Measurements from ENCODE around the gene SIGLEC15. TPM values are rescaled to one million over a fixed set of nuclear protein-coding genes. Genes with fewer than 3 reads are reported as not detected.

Gene SIGLEC15
- total RNA-seq = 0.30 and 2.5 TPM in 2 replicates

GRCh38 chr18:45825258-45826044, at the start of gene SIGLEC15:
SIGLEC15 (plus strand) TSS chr18:45825675; CDS start chr18:45825729, 54 bp downstream.

Other genes starting within 250 kb of the SIGLEC15 start
- not detected in 2 replicates for gene SLC14A2, start 210.2 kb upstream of the SIGLEC15 start, total RNA-seq
- gene SLC14A1, start 101.5 kb upstream of the SIGLEC15 start, total RNA-seq = 30.9 and 135 TPM in 2 replicates
- 49.0 and 150 TPM in 2 replicates for gene EPG5, start 141.7 kb downstream of the SIGLEC15 start, total RNA-seq
- gene PSTPIP2, start 246.6 kb downstream of the SIGLEC15 start, total RNA-seq = 7.1 and 16.7 TPM in 2 replicates

Data from smooth muscle cell of the umbilical artery (primary cell).